Prostate gland (tissue), 2 donors: ENCODE results near the gene TRMU. TPM values are rescaled to one million over a fixed set of nuclear protein-coding genes. Genes with fewer than 3 reads are reported as not detected.

Source experiments
- DNase-seq: peaks from one replicate; pipeline ENCODE4 v3.0.0-alpha.2; 2019; ENCODE audit warnings: low spot score
- H3K27ac ChIP-seq, 2 donors: fragments of 200-600 bp; sonication (generic); 2 replicates each; pipeline ENCODE4 v1.5.1; 2017 to 2019
- H3K27me3 ChIP-seq: fragments of 200-600 bp; sonication (generic); replicated peaks from 2 replicates; pipeline ENCODE4 v1.5.1; 2019; ENCODE audit not compliant: insufficient read depth
- H3K36me3 ChIP-seq, 2 donors: fragments of 200-600 bp; sonication (generic); 1 replicate in 1 of 2; 2 replicates in 1 of 2; pipeline versions ENCODE4 v1.5.1 to v1.8.1; 2017 to 2019
- H3K4me1 ChIP-seq: fragments of 200-600 bp; sonication (generic); replicated peaks from 2 replicates; pipeline ENCODE4 v1.5.1; 2019
- H3K4me3 ChIP-seq, 2 donors: fragments of 200-600 bp; sonication (generic); 2 replicates each; pipeline ENCODE4 v1.5.1; 2017 to 2019
- H3K9me3 ChIP-seq: fragments of 200-600 bp; sonication (generic); 2 replicates; pipeline ENCODE4 v1.5.1; 2017
- POLR2A ChIP-seq: fragments of 450-650 bp; IDR thresholded peaks from one replicate; pipeline ENCODE4 v1.6.1; 2016; ENCODE audit warnings: antibody characterized with exemption, mild to moderate bottlenecking
- POLR2AphosphoS5 ChIP-seq: sonication (generic); formaldehyde crosslinking; IDR thresholded peaks from one replicate; pipeline ENCODE4 v1.6.1; 2017; ENCODE audit warnings: antibody characterized with exemption
- WGBS: methylation state at CpG from one replicate; pipeline ENCODE4 v1.1.5; 2018; 5-methylcytosine and 5-hydroxymethylcytosine counted together
- intact Hi-C: fragments of 100-400 bp; cut with DNase I; formaldehyde crosslinking; loops from one replicate; pipeline ENCODE4 v1.14.2; 2022
- total RNA-seq, 2 donors: library from RNA; depleted of rRNA; stranded (reverse); fragments of >200 nt; gene quantifications; one replicate each; pipeline ENCODE4 v1.1.0, GENCODE V29; 2016
- TF ChIP-seq, protein P1 (sequence below), 4 experiments: fragments of 200-600 bp in 2 of 4; fragments of 450-650 bp in 2 of 4; sonication (generic) in 2 of 4; IDR thresholded peaks; 1 replicate in 3 of 4; 2 replicates in 1 of 4; pipeline ENCODE4 v1.5.1; 2016 to 2019; ENCODE audit warnings: antibody characterized with exemption in 4 of 4, mild to moderate bottlenecking in 2 of 4, moderate library complexity in 2 of 4

Gene TRMU
- total RNA-seq, 2 donors from 2014 or later: 35.1 to 52.9 TPM

DNA sequence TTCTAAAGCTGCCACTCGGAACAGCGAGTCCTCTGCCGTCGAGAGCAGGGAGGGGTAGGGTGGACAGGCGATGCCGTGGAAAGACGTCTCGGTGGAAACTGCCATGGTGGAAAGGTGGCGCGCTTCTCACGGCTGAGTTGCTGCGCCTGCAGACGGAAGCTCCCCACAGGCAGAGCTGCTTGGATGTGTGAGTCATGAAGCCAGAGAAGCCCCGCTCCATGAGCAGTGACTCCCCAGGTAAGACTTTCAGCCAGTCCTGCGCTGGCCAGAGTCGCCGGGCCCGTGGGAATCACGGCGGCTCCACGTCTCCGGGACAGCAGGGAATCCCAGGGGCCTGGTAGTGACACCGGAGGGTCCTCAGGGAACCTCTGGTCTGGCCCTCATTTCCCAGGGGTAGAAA lies 4.0 kb upstream of the TRMU start:
- intact Hi-C loops: no loop called here
- TF ChIP-seq, protein P1, sequence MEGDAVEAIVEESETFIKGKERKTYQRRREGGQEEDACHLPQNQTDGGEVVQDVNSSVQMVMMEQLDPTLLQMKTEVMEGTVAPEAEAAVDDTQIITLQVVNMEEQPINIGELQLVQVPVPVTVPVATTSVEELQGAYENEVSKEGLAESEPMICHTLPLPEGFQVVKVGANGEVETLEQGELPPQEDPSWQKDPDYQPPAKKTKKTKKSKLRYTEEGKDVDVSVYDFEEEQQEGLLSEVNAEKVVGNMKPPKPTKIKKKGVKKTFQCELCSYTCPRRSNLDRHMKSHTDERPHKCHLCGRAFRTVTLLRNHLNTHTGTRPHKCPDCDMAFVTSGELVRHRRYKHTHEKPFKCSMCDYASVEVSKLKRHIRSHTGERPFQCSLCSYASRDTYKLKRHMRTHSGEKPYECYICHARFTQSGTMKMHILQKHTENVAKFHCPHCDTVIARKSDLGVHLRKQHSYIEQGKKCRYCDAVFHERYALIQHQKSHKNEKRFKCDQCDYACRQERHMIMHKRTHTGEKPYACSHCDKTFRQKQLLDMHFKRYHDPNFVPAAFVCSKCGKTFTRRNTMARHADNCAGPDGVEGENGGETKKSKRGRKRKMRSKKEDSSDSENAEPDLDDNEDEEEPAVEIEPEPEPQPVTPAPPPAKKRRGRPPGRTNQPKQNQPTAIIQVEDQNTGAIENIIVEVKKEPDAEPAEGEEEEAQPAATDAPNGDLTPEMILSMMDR (IDR thresholded peaks at IDR 0.05): no peak
- TF ChIP-seq POLR2AphosphoS5 (no peak), POLR2A (no peak)
- H3K27me3 ChIP-seq: no peaks in the 10 kb centered on the region
- H3K9me3 ChIP-seq: no peaks in the 10 kb centered on the region
- H3K4me1 ChIP-seq: peaks cover under 1% of the 10 kb centered on the region
- no peak for DNase-seq
- 95% methylated on average over 23 of the region's 23 CpGs for WGBS
- H3K4me3 ChIP-seq: no peak overlapping the region
- H3K27ac ChIP-seq: no peak overlapping the region
- no peaks in the 10 kb centered on the region for H3K36me3 ChIP-seq

DNA sequence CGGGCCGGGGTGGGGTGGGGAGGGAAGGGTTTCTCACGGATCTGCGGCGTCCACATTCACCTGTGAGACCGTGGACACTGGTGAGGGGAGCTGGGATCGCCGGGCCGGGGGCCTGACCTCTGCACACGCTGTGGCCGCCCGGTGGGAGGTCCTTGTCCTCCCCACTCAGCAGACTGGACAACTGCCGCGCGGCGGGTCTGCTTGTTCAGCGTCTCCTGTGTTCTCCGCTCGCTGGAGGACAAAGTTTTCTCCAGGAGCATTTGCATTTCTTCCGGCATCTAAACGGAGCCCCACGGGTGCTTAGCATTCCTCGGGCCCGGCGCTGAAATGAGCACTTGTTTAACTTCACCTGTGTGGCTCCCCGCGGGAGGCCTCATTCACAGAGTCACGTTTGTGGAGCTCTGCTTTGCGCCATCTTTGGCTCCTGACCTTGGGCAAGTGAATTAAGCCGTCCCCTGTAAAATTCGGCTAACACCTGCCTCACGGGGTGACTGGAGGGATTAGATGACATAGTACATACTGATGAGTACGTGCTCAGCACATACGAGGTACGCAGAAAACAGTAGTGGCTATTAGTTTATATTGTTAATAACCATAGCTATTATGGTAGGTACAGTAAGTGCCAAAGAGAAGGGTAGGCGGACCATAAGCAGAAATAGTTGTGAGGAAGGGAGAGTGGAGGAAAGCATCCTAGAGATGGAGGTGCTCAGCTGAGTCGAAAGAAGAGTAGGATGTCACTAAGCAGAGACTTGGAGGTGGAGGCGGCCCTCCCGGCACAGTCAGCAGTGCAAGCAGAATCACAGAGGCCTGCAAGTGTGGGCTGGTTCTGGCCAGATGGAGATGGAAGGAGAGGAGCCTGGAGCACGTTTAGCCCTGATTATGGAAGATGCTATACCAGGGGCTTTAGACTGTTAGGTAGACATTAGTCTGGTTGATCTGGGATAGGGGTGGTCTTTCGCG lies 885 bp downstream of the TRMU start:
- intact Hi-C loops: no loop called here
- H3K4me1 ChIP-seq: peaks cover 5% of the 10 kb centered on the region

DNA sequence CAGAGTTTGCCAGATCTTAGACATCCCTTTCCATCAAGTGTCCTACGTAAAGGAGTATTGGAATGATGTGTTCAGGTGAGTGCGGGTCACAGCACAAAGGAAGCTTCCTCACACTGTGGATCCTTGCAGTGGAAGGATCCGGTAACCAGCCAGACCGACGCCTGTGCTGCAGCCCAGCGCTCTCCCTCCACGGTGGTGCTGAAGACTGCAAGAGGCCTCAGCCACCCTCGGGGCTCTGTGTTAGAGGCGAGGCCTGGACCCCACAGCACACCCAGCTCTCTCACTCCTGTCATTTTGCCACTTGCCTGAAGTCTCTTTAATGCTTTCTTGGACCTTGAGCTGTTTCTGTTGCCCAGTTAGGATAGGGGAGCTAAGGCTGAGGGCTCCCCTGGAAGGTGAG lies 2.4 kb downstream of the TRMU start:
- WGBS: 89% methylated on average over 9 of the region's 9 CpGs
- Histone ChIP-seq H3K4me1 (peaks cover 5% of the 10 kb centered on the region), H3K27me3 (no peaks in the 10 kb centered on the region), H3K27ac (no peak overlapping the region), H3K4me3 (no peak overlapping the region), H3K36me3 (peaks cover 5 to 14% of the 10 kb centered on the region in 2 donors), H3K9me3 (no peaks in the 10 kb centered on the region)
- no peak for DNase-seq
- intact Hi-C loops: no loop called here
- TF ChIP-seq, protein P1 (IDR thresholded peaks at IDR 0.05): no peak
- TF ChIP-seq POLR2A: no peak
- no peak for TF ChIP-seq POLR2AphosphoS5

More for the DNA sequence above, 885 bp downstream of the TRMU start:
- Histone ChIP-seq H3K4me3 (peak overlapping the region; percentile 66 to 90), H3K36me3 (peaks cover 5 to 14% of the 10 kb centered on the region in 2 donors), H3K9me3 (no peaks in the 10 kb centered on the region), H3K27me3 (no peaks in the 10 kb centered on the region), H3K27ac (peak overlapping the region; percentile 85 to 86)
- 8% methylated on average over 41 of the region's 42 CpGs for WGBS
- no peak for DNase-seq
- TF ChIP-seq POLR2AphosphoS5 (no peak), POLR2A (no peak)
- TF ChIP-seq, protein P1 (IDR thresholded peaks at IDR 0.05): no peak

DNA sequence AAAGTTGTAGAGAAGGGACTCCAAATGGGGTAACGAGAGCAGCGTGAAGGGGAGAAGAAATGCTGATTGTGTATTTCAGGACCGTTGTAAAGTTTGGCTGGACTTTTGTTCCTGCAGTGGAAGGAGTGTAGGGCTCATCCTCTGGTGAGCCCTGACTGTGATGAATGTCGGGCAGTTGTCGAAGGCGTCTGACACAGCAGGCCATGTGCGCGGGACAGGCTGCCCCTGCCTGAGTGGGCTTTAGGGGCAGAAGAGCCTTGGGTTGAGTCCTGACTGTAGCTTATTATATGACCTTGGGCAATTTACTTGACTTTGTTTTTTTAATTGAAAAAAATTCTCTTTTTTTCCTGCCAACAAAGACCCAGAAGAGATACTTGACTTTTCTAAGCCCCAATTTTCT lies 3.1 kb downstream of the TRMU start:
- intact Hi-C loops: no loop called here
- WGBS: 91% methylated on average over 8 of the region's 8 CpGs
- TF ChIP-seq POLR2A (no peak), POLR2AphosphoS5 (no peak)
- TF ChIP-seq, protein P1 (IDR thresholded peaks at IDR 0.05): no peak
- peaks cover 7 to 14% of the 10 kb centered on the region in 2 donors for H3K36me3 ChIP-seq
- no peak overlapping the region for H3K27ac ChIP-seq
- H3K4me1 ChIP-seq: peaks cover 5% of the 10 kb centered on the region
- H3K27me3 ChIP-seq: no peaks in the 10 kb centered on the region
- no peak for DNase-seq
- no peaks in the 10 kb centered on the region for H3K9me3 ChIP-seq
- no peak overlapping the region for H3K4me3 ChIP-seq
